Psoas muscle (tissue), 8 donors: ENCODE measurements around the gene LIN7C. TPM values are rescaled to one million over a fixed set of nuclear protein-coding genes. Genes with fewer than 3 reads are reported as not detected.
A peak's percentile ranks its signal among the peaks of the same experiment; 100 is the strongest.

Source experiments
- ATAC-seq, 4 donors: fragments of 200-7000 bp; cut with Tn5 transposase; one replicate each; pipeline ENCODE4 v1.9.1; 2020; ENCODE audit warnings: moderate library complexity in 3 of 4, mild to moderate bottlenecking in 2 of 4
- DNase-seq, 2 donors: peaks; one replicate each; pipeline ENCODE4 v3.0.0-alpha.2; 2020
- H3K27ac ChIP-seq: fragments of 200-600 bp; one replicate; pipeline ENCODE4 v1.8.0; 2022
- H3K27me3 ChIP-seq, 3 donors: fragments of 200-600 bp in 1 of 3; one replicate each; pipeline versions ENCODE4 v1.6.1 to v1.8.0; 2013 to 2022; ENCODE audit warnings: low read length in 2 of 3, mild to moderate bottlenecking in 2 of 3, moderate library complexity in 1 of 3; ENCODE audit not compliant: insufficient read depth in 3 of 3
- H3K36me3 ChIP-seq, 2 donors: fragments of 200-600 bp in 1 of 2; one replicate each; pipeline versions ENCODE4 v1.6.1 to v1.8.0; 2013 to 2022; ENCODE audit warnings: low read depth in 1 of 2, mild to moderate bottlenecking in 1 of 2, moderate library complexity in 1 of 2; ENCODE audit not compliant: insufficient read depth in 1 of 2
- H3K4me1 ChIP-seq: fragments of 200-600 bp; one replicate; pipeline ENCODE4 v1.8.0; 2022
- H3K4me3 ChIP-seq: fragments of 200-600 bp; one replicate; pipeline ENCODE4 v1.8.0; 2022; ENCODE audit warnings: mild to moderate bottlenecking
- H3K9me3 ChIP-seq: fragments of 200-600 bp; one replicate; pipeline ENCODE4 v1.8.0; 2022
- WGBS, 3 donors: extraction: QIAGEN DNeasy Blood & Tissue Kit; methylation state at CpG; one replicate each; pipeline versions ENCODE4 v1.1.6 to v1.1.7; 2013; 5-methylcytosine and 5-hydroxymethylcytosine counted together
- intact Hi-C, 2 donors: fragments of 100-400 bp; cut with DNase I; formaldehyde crosslinking; loops; one replicate each; pipeline versions ENCODE4 v1.11.0 to v1.14.2; 2022
- polyA plus RNA-seq, 3 donors: library from polyadenylated mRNA; stranded (reverse); fragments of 200-250 nt; gene quantifications; one replicate each; pipeline ENCODE4 v1.2.3, GENCODE V29; 2013
- total RNA-seq, 4 donors: library from RNA; stranded (reverse); fragmentation: NEBNext Ultra II Directional in 2 of 4; extraction: Animal tissue kit (Norgen Biotek cat#: 25700) in 2 of 4; gene quantifications; one replicate each; pipeline versions ENCODE4 v1.2.1 to v1.2.4, GENCODE V29; 2021 to 2023
- TF ChIP-seq, protein P1 (sequence below): fragments of 200-600 bp; IDR thresholded peaks from one replicate; pipeline ENCODE4 v1.8.0; 2022; ENCODE audit warnings: antibody characterized with exemption
- donor health status: healthy with polysubstance abuse.
- donor health status: DM: no; HTN: no; CAD: no; lungs with moderate emphysema.
- donor health status: Bipolar disorder and iron deficiency.
- donor health status: healthy.
- donor health status: DM: yes; HTN: yes; CAD: no.
- donor health status: DM: no; HTN: no; CAD: no.
- donor health status: DM: no; HTN: no; CAD: no.
- donor health status: DM: yes; HTN: yes; CAD: no.

Gene LIN7C
- total and polyA plus RNA-seq, 7 donors = 4.2 to 18.9 (median 13.1) TPM

DNA sequence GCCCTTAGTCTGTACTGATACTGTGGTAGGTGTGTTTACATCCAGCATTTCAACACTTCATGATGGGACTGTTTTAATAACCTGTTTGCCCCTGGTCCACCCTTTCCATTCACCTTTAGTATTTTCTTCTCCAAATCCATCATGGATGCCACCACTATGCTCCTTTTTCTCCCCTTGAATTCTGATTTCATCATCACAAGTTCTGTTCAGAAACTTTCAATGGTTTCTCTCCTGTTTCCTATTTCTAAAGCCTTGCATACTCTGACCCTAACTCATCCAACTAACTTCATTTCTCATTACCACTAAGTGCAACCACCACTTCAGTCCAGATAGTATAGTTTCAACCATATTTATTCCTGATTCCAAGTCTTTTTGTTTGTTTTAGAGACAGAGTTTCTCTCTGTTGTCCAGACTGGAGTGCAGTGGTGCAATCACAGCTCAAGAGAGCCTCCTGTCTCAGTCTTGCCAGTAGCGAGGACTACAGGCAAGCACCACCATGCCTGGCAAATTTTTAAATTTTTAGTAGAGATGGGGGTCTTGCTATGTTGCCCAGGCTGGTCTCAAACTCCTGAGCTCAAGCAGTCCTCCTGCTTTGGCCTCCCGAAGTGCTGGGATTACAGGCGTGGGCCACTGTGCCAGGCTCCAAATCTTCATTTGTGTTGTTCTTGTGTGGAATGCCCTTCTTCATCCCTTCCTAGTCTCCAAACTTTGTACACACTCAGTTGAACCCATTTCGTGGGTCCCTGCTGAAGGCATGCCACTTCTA is 1.2 kb upstream of the LIN7C start:
- intact Hi-C loops = loop anchor here in 1 of 2 donors (2.0 to 5.0 kb wide), 2 partner anchors 35 to 600 kb away; partner anchors contain the start of genes KIF18A, LGR4 and METTL15
- H3K9me3 ChIP-seq = no peaks in the 10 kb centered on the region
- peak overlapping the region; percentile 89 for H3K4me3 ChIP-seq
- H3K36me3 ChIP-seq = peaks cover 0 to 3% of the 10 kb centered on the region in 2 donors
- TF ChIP-seq, protein P1, sequence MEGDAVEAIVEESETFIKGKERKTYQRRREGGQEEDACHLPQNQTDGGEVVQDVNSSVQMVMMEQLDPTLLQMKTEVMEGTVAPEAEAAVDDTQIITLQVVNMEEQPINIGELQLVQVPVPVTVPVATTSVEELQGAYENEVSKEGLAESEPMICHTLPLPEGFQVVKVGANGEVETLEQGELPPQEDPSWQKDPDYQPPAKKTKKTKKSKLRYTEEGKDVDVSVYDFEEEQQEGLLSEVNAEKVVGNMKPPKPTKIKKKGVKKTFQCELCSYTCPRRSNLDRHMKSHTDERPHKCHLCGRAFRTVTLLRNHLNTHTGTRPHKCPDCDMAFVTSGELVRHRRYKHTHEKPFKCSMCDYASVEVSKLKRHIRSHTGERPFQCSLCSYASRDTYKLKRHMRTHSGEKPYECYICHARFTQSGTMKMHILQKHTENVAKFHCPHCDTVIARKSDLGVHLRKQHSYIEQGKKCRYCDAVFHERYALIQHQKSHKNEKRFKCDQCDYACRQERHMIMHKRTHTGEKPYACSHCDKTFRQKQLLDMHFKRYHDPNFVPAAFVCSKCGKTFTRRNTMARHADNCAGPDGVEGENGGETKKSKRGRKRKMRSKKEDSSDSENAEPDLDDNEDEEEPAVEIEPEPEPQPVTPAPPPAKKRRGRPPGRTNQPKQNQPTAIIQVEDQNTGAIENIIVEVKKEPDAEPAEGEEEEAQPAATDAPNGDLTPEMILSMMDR = no peak
- no peak for DNase-seq
- H3K27me3 ChIP-seq = no peaks in the 10 kb centered on the region
- ATAC-seq = no peak
- H3K27ac ChIP-seq = peak overlapping the region; percentile 94
- 96 to 97% (median 96%) methylated on average over 4 of the region's 4 CpGs for WGBS, 3 donors
- H3K4me1 ChIP-seq = peaks cover 37% of the 10 kb centered on the region

DNA sequence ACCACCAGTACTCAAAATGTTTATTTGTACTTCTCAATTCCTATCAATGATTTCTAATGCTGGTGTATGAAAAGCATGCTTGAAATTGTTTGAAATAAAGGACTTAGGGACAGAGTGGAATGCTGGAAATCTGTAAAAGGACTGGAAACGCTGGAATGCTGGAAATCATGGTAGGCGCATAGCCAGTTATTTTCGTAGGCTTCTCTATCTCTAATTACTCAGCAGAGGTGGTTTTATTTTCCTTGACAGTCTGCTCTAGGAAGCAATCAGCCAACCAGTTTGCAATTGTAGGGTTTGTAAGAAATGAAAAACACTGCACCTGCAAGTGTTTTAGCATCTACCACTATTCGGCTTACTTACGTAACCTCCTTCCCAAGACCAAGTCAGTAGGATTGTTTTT is 788 bp downstream of the LIN7C start:
- Histone ChIP-seq H3K36me3 (peaks cover 3 to 16% of the 10 kb centered on the region in 2 donors), H3K27ac (peak overlapping the region; percentile 94), H3K9me3 (no peaks in the 10 kb centered on the region), H3K4me3 (peak overlapping the region; percentile 89), H3K27me3 (no peaks in the 10 kb centered on the region), H3K4me1 (peaks cover 46% of the 10 kb centered on the region)
- intact Hi-C loops = loop anchor here in 1 of 2 donors (2.0 to 5.0 kb wide), 2 partner anchors 33 to 602 kb away; partner anchors contain the start of genes KIF18A, LGR4 and METTL15
- no peak for DNase-seq
- ATAC-seq = peak in 1 of 4 donors; percentile 5
- TF ChIP-seq, protein P1 = no peak
- 6 to 7% (median 6%) methylated on average over 5 of the region's 5 CpGs for WGBS, 3 donors

DNA sequence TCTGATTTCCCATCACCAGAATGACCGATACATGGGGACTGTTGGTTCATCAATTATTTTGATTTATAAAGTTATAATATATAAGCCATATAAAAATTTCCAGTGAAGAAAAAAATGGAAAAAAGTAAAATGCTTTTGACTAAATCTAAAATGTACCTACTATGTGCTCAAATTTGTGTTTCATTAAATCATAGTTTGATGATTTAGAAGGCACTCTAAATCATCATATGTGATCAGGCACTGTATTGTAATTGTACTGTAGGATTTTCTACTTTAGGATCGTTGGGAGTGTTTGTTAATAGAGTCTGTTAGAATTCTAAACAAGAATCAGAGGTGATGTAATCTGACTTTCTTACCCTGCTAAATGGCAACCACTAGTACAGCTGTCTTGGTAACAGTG is 2.4 kb downstream of the LIN7C start:
- no peak for DNase-seq
- 62 to 70% (median 63%) methylated on average over 2 of the region's 2 CpGs for WGBS, 3 donors
- TF ChIP-seq, protein P1 = no peak
- Histone ChIP-seq H3K27ac (no peak overlapping the region), H3K4me1 (peaks cover 46% of the 10 kb centered on the region), H3K36me3 (peaks cover 3 to 31% of the 10 kb centered on the region in 2 donors), H3K9me3 (no peaks in the 10 kb centered on the region), H3K27me3 (no peaks in the 10 kb centered on the region), H3K4me3 (no peak overlapping the region)
- intact Hi-C loops = no loop called here
- no peak for ATAC-seq

DNA sequence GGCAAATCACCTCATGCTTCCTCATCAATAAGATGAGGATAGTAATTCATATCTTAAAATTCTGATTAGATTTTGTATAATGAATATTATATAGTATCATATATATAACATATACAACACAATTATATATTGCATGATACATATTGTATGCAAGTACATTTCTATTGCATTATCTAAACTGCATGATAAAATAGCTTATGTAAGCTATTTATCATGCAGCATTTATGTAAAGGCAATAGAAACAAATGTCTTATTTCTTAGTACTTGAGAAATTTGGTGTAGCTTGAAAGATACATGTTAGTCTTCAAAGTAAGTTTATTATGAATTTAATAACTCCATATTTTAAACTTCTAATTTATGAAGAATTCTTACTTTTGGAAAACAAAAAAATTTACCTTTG is 5.5 kb downstream of the LIN7C start:
- Histone ChIP-seq H3K36me3 (peaks cover 3 to 50% of the 10 kb centered on the region in 2 donors), H3K27me3 (no peaks in the 10 kb centered on the region), H3K4me3 (no peak overlapping the region), H3K27ac (no peak overlapping the region), H3K9me3 (no peaks in the 10 kb centered on the region), H3K4me1 (peaks cover 59% of the 10 kb centered on the region)
- ATAC-seq (no peak), DNase-seq (no peak)
- intact Hi-C loops = no loop called here
- TF ChIP-seq, protein P1 = no peak
